Raji (cell line): ENCODE measurements around the gene GCNT3.

ENCODE experiments used
- POLR2A ChIP-seq: IDR thresholded peaks from 2 replicates; pipeline ENCODE4 v1.6.1; 2011; ENCODE audit warnings: low read depth, low read length, control low read depth; ENCODE audit not compliant: insufficient read depth

GCNT3 gene

GRCh38 chr15:59657635-59658125 is 46.1 kb downstream of the GCNT3 start:
- TF ChIP-seq POLR2A: no peak

GRCh38 chr15:59659366-59659765 is 47.8 kb downstream of the GCNT3 start:
- no peak for TF ChIP-seq POLR2A

- TF ChIP-seq POLR2A: no peak
Observed at GRCh38 chr15:59662260-59662659, 50.7 kb downstream of the GCNT3 start.

DNA sequence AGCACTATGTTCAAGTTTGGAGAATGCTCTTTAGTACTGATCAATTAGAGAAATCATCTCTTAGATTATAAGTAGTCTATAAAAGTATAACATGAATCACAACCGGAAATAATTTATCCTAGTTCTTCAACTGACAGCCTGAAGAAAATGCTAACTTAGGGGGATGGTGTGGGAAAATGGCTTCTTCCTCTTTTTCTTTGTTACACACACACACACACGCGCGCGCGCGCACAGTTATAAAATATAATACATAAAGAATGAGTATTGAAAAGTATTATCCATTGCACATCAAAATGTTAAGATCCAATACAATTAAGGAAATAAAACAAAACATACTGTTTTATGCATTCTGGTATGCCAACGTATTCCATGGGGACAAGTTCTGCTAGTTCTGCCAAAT is 57.0 kb downstream of the GCNT3 start:
- TF ChIP-seq POLR2A: no peak
